Gastroesophageal sphincter (tissue), 4 donors: ENCODE data around the gene RALGAPA1. TPM values are rescaled to one million over a fixed set of nuclear protein-coding genes. Genes with fewer than 3 reads are reported as not detected.

Experiments
- ATAC-seq: fragments of 150-250 bp; one replicate; pipeline ENCODE4 v1.9.1; 2016; ENCODE audit warnings: mild to moderate bottlenecking, moderate library complexity
- H3K27ac ChIP-seq, 4 donors: fragments of 200-600 bp; sonication (generic) in 3 of 4; 1 replicate in 3 of 4; 2 replicates in 1 of 4; pipeline ENCODE4 v1.5.1; 2016 to 2019
- H3K27me3 ChIP-seq: fragments of 200-600 bp; sonication (generic); one replicate; pipeline ENCODE4 v1.5.1; 2019
- H3K36me3 ChIP-seq, 2 donors: fragments of 200-600 bp; sonication (generic); one replicate each; pipeline ENCODE4 v1.5.1; 2019; ENCODE audit warnings: control low read depth in 1 of 2
- H3K4me1 ChIP-seq, 3 donors: fragments of 200-600 bp; sonication (generic); 1 replicate in 2 of 3; 2 replicates in 1 of 3; pipeline ENCODE4 v1.5.1; 2016 to 2019; ENCODE audit warnings: control low read depth in 2 of 3
- H3K4me3 ChIP-seq, 2 donors: fragments of 200-600 bp; sonication (generic); one replicate each; pipeline ENCODE4 v1.5.1; 2019; ENCODE audit warnings: mild to moderate bottlenecking in 1 of 2, moderate library complexity in 1 of 2
- H3K9me3 ChIP-seq, 3 donors: fragments of 200-600 bp; sonication (generic); one replicate each; pipeline ENCODE4 v1.5.1; 2017 to 2019; ENCODE audit warnings: control low read depth in 2 of 3
- EP300 ChIP-seq: sonication (generic); formaldehyde crosslinking; IDR thresholded peaks from one replicate; pipeline ENCODE4 v1.6.1; 2017; ENCODE audit warnings: antibody characterized with exemption, mild to moderate bottlenecking
- POLR2A ChIP-seq, 2 donors: fragments of 450-650 bp; IDR thresholded peaks; one replicate each; pipeline ENCODE4 v1.6.1; 2017; ENCODE audit warnings: antibody characterized with exemption in 2 of 2, mild to moderate bottlenecking in 2 of 2, moderate library complexity in 1 of 2
- POLR2AphosphoS5 ChIP-seq: sonication (generic); formaldehyde crosslinking; IDR thresholded peaks from one replicate; pipeline ENCODE4 v1.6.1; 2017; ENCODE audit warnings: antibody characterized with exemption
- WGBS, 2 donors: methylation state at CpG; one replicate each; pipeline ENCODE4 v1.1.5; 2018; ENCODE audit warnings: low coverage in 1 of 2; 5-methylcytosine and 5-hydroxymethylcytosine counted together
- small RNA-seq, 4 donors: library from RNA; depleted of rRNA; stranded (forward); fragments of <200 nt; gene quantifications; one replicate each; pipeline ENCODE3, GENCODE V24; 2016
- total RNA-seq, 4 donors: library from RNA; depleted of rRNA; stranded (reverse); fragments of >200 nt; gene quantifications; one replicate each; pipeline ENCODE4 v1.1.0, GENCODE V29; 2016
- TF ChIP-seq, protein P1 (sequence below), 4 experiments: fragments of 200-600 bp in 2 of 4; fragments of 450-650 bp in 2 of 4; sonication (generic) in 1 of 4; IDR thresholded peaks; one replicate each; pipeline ENCODE4 v1.5.1; 2017 to 2019; ENCODE audit warnings: antibody characterized with exemption in 4 of 4, mild to moderate bottlenecking in 2 of 4, moderate library complexity in 2 of 4

Gene RALGAPA1
- total RNA-seq, 4 donors from 2014 or later = 46.6 to 97.4 (median 69.4) TPM

GRCh38 chr14:35499180-35499579, 309.9 kb downstream of the RALGAPA1 start:
- Histone ChIP-seq H3K36me3 (no peaks in the 10 kb centered on the region), H3K4me1 (no peaks in the 10 kb centered on the region), H3K9me3 (peaks cover 0 to 7% (median 0%) of the 10 kb centered on the region in 3 donors), H3K27ac (no peak overlapping the region), H3K27me3 (no peaks in the 10 kb centered on the region), H3K4me3 (no peak overlapping the region)
- 81 to 82% methylated on average over 2 of the region's 2 CpGs for WGBS, 2 donors
- ATAC-seq = no peak
- TF ChIP-seq, protein P1, sequence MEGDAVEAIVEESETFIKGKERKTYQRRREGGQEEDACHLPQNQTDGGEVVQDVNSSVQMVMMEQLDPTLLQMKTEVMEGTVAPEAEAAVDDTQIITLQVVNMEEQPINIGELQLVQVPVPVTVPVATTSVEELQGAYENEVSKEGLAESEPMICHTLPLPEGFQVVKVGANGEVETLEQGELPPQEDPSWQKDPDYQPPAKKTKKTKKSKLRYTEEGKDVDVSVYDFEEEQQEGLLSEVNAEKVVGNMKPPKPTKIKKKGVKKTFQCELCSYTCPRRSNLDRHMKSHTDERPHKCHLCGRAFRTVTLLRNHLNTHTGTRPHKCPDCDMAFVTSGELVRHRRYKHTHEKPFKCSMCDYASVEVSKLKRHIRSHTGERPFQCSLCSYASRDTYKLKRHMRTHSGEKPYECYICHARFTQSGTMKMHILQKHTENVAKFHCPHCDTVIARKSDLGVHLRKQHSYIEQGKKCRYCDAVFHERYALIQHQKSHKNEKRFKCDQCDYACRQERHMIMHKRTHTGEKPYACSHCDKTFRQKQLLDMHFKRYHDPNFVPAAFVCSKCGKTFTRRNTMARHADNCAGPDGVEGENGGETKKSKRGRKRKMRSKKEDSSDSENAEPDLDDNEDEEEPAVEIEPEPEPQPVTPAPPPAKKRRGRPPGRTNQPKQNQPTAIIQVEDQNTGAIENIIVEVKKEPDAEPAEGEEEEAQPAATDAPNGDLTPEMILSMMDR (IDR thresholded peaks at IDR 0.05) = no peak
- TF ChIP-seq POLR2AphosphoS5 = no peak
- TF ChIP-seq EP300 = no peak
- no peak for TF ChIP-seq POLR2A (IDR thresholded peaks at IDR 0.05)

GRCh38 chr14:35495278-35495677, 313.8 kb downstream of the RALGAPA1 start:
- no peak overlapping the region for H3K27ac ChIP-seq
- no peak for ATAC-seq
- H3K9me3 ChIP-seq = peaks cover 0 to 36% (median 0%) of the 10 kb centered on the region in 3 donors
- no peak overlapping the region for H3K4me3 ChIP-seq
- H3K27me3 ChIP-seq = no peaks in the 10 kb centered on the region
- no peaks in the 10 kb centered on the region for H3K4me1 ChIP-seq
- no peaks in the 10 kb centered on the region for H3K36me3 ChIP-seq
- no peak for TF ChIP-seq EP300
- TF ChIP-seq, protein P1 (IDR thresholded peaks at IDR 0.05) = no peak
- TF ChIP-seq POLR2AphosphoS5 = no peak
- no peak for TF ChIP-seq POLR2A (IDR thresholded peaks at IDR 0.05)

GRCh38 chr14:35492569-35493014, 316.5 kb downstream of the RALGAPA1 start:
- H3K27me3 ChIP-seq = no peaks in the 10 kb centered on the region
- no peak overlapping the region for H3K4me3 ChIP-seq
- no peaks in the 10 kb centered on the region for H3K36me3 ChIP-seq
- H3K4me1 ChIP-seq = no peaks in the 10 kb centered on the region
- no peak overlapping the region for H3K27ac ChIP-seq
- ATAC-seq = no peak
- TF ChIP-seq, protein P1 (IDR thresholded peaks at IDR 0.05) = no peak
- peaks cover 0 to 42% (median 0%) of the 10 kb centered on the region in 3 donors for H3K9me3 ChIP-seq

Small RNA genes lying within 50 kb of the gene (small RNA-seq; reads per million reads assigned to genes)
- gene RF00322 = 0 reads per million in 4 donors

Other genes with a start within 250 kb of the RALGAPA1 start
- 1 to 10 TPM; 5.4 to 8.9 (median 7.0) TPM for gene BRMS1L, start 17.0 kb upstream of the RALGAPA1 start, total RNA-seq